GM21526 (cell line): Measurements from ENCODE around the gene CHRDL2.
A peak's percentile ranks its signal among the peaks of the same experiment; 100 is the strongest.

ENCODE experiments used
- ATAC-seq: cut with Tn5 transposase; IDR thresholded peaks from one replicate; pipeline ENCODE4 v1.9.1; 2021; ENCODE audit warnings: moderate library complexity; ENCODE audit not compliant: unreplicated experiment, low FRiP score

The CHRDL2 gene

GRCh38 chr11:74749127-74749964, 18.1 kb upstream of the CHRDL2 start:
- ATAC-seq, result peak; percentile 52

GRCh38 chr11:74748211-74749126, 17.2 kb upstream of the CHRDL2 start, which contains the start of gene RNF169:
Gene RNF169 (plus strand): TSS chr11:74748849. CDS start chr11:74748881, 32 bp downstream.
- ATAC-seq, result peak; percentile 94

- no peak for ATAC-seq
These were observed 15.6 kb upstream of the CHRDL2 start for GRCh38 chr11:74746868-74747267.

- no peak for ATAC-seq
These were observed 13.1 kb upstream of the CHRDL2 start for GRCh38 chr11:74744277-74744676.

GRCh38 chr11:74743640-74744039, 12.4 kb upstream of the CHRDL2 start:
- no peak for ATAC-seq

- no peak for ATAC-seq
These were observed 10.8 kb upstream of the CHRDL2 start for GRCh38 chr11:74742070-74742469.

- ATAC-seq, result no peak
These were observed 8.5 kb upstream of the CHRDL2 start for GRCh38 chr11:74739546-74740270.

GRCh38 chr11:74736031-74736430, 4.8 kb upstream of the CHRDL2 start:
- no peak for ATAC-seq

GRCh38 chr11:74735365-74735928, 4.2 kb upstream of the CHRDL2 start:
- no peak for ATAC-seq

- ATAC-seq, result no peak
These were observed 3.3 kb upstream of the CHRDL2 start for GRCh38 chr11:74734559-74734925.

- no peak for ATAC-seq
These were observed 510 bp downstream of the CHRDL2 start for GRCh38 chr11:74730571-74731260.

GRCh38 chr11:74729397-74729796, 1.8 kb downstream of the CHRDL2 start:
- ATAC-seq, result no peak

GRCh38 chr11:74726547-74727182, 4.6 kb downstream of the CHRDL2 start:
- peak; percentile 71 for ATAC-seq

GRCh38 chr11:74725701-74726100, 5.5 kb downstream of the CHRDL2 start:
- no peak for ATAC-seq

GRCh38 chr11:74723511-74723910, 7.7 kb downstream of the CHRDL2 start:
- no peak for ATAC-seq

- no peak for ATAC-seq
These were observed 9.8 kb downstream of the CHRDL2 start for GRCh38 chr11:74721479-74721835.

- ATAC-seq, result no peak
These were observed 10.4 kb downstream of the CHRDL2 start for GRCh38 chr11:74720596-74721478.

- ATAC-seq, result no peak
These were observed 12.2 kb downstream of the CHRDL2 start for GRCh38 chr11:74719011-74719410.
